RWPE1 (cell line): Measurements from ENCODE around the gene CD109.
"Not testable (repeated sequence)": the region's sequence is repeated elsewhere in the genome, so short reads cannot be mapped to it uniquely, and the experiment has no call there.

Experiments used
- CTCF ChIA-PET: fragments of 350-600 bp; sonication (Branson Sonifier 250); formaldehyde crosslinking; extraction: SDS; loops from one replicate; lab custom pipeline; 2021; lab: Yijun Ruan, JAX
- POLR2A ChIA-PET: fragments of 400-600 bp; formaldehyde crosslinking; extraction: SDS; loops from one replicate; lab custom pipeline; 2020; ENCODE audit warnings: antibody characterized with exemption; ENCODE audit not compliant: low non-redundant PET; lab: Yijun Ruan, JAX
- DNase-seq: peaks from one replicate; pipeline ENCODE4 v3.0.0; 2012; ENCODE audit warnings: low spot score
- H3K27ac ChIP-seq: fragments of 450-650 bp; 2 replicates; pipeline ENCODE4 v1.5.1; 2017
- TF ChIP-seq, protein P1 (sequence below): fragments of 450-650 bp; conservative IDR thresholded peaks from 2 replicates; pipeline ENCODE4 v1.5.1; 2017; ENCODE audit warnings: low read depth, mild to moderate bottlenecking

CD109 gene

GRCh38 chr6:73800997-73801396 is 105.0 kb downstream of the CD109 start:
- ChIA-PET POLR2A (no interaction called here), CTCF (no interaction called here)
- no peak for DNase-seq
- H3K27ac ChIP-seq, result no peak overlapping the region
- TF ChIP-seq, protein P1, sequence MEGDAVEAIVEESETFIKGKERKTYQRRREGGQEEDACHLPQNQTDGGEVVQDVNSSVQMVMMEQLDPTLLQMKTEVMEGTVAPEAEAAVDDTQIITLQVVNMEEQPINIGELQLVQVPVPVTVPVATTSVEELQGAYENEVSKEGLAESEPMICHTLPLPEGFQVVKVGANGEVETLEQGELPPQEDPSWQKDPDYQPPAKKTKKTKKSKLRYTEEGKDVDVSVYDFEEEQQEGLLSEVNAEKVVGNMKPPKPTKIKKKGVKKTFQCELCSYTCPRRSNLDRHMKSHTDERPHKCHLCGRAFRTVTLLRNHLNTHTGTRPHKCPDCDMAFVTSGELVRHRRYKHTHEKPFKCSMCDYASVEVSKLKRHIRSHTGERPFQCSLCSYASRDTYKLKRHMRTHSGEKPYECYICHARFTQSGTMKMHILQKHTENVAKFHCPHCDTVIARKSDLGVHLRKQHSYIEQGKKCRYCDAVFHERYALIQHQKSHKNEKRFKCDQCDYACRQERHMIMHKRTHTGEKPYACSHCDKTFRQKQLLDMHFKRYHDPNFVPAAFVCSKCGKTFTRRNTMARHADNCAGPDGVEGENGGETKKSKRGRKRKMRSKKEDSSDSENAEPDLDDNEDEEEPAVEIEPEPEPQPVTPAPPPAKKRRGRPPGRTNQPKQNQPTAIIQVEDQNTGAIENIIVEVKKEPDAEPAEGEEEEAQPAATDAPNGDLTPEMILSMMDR, result no peak

- ChIA-PET POLR2A (no interaction called here), CTCF (no interaction called here)
- TF ChIP-seq, protein P1, result no peak
- H3K27ac ChIP-seq, result no peak overlapping the region
- DNase-seq, result no peak
These were observed 105.8 kb downstream of the CD109 start for GRCh38 chr6:73801652-73802268.

GRCh38 chr6:73802366-73802765 is 106.4 kb downstream of the CD109 start:
- ChIA-PET POLR2A (no interaction called here), CTCF (no interaction called here)
- TF ChIP-seq, protein P1, result no peak
- H3K27ac ChIP-seq, result no peak overlapping the region
- no peak for DNase-seq

DNA sequence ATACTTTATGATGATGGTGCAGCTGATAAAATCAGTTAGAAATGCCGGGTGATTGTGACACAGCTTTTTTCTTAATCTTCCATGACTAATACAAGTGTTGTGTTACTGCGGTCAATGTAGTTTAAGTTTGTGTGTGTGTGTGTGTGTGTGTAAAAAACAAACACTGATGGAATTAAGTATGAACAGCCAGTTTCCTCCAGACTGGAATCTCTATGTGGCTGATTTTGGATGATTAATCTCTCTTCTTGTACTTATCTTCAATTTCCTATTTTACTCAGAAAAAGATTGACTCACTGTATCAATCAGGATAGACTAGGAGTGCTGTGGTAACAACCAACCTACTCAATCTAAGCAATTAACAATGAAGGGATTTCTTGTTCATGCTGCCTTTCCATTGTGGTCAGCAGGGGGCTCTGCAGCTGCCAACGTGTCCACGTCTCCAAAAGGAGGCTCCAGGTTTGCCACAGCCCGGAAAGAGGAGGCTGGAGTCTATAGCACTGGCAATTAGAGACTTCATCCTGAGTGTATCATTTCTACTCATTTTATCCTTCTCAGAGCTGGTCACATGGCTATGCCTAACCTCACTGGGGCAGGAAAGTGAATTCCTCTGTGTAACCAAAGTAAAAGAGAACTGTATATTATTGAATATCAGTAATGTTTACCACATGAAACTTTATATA is 107.7 kb downstream of the CD109 start:
- TF ChIP-seq, protein P1, result peak; percentile 17; the same call in 1 of the 2 replicates
- ChIA-PET CTCF (interaction anchor here (0.6 to 0.7 kb wide), 2 partner anchors 71 to 479 kb away, joined by 3 read pairs; no protein-coding TSS in a partner anchor), POLR2A (no interaction called here)
- peak; percentile 20 for DNase-seq
- H3K27ac ChIP-seq, result no peak overlapping the region

- CTCF ChIA-PET, POLR2A ChIA-PET, DNase-seq, H3K27ac ChIP-seq: not testable (repeated sequence)
These were observed 109.2 kb downstream of the CD109 start for GRCh38 chr6:73805221-73805620.

DNA sequence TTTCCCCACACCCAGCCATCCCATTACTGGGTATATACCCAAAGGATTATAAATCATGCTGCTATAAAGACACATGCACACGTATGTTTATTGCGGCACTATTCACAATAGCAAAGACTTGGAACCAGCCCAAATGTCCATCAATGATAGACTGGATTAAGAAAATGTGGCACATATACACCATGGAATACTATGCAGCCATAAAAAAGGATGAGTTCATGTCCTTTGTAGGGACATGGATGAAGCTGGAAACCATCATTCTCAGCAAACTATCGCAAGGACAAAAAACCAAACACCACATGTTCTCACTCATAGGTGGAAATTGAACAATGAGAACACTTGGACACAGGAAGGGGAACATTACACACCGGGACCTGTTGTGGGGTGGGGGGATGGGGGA is 110.0 kb downstream of the CD109 start:
- CTCF ChIA-PET, H3K27ac ChIP-seq, POLR2A ChIA-PET, DNase-seq: not testable (repeated sequence)

- H3K27ac ChIP-seq, result no peak overlapping the region
- no peak for DNase-seq
- TF ChIP-seq, protein P1, result no peak
- CTCF ChIA-PET, result no interaction called here
- POLR2A ChIA-PET, result no interaction called here
These were observed 115.7 kb downstream of the CD109 start for GRCh38 chr6:73811706-73812105.
